HG03135 (cell line): ENCODE results near the gene KCND1.
A peak's percentile ranks its signal among the peaks of the same experiment; 100 is the strongest.

ENCODE experiments used
- ATAC-seq: cut with Tn5 transposase; IDR thresholded peaks from one replicate; pipeline ENCODE4 v1.9.1; 2021; ENCODE audit warnings: mild to moderate bottlenecking, moderate library complexity; ENCODE audit not compliant: unreplicated experiment

Gene KCND1

DNA sequence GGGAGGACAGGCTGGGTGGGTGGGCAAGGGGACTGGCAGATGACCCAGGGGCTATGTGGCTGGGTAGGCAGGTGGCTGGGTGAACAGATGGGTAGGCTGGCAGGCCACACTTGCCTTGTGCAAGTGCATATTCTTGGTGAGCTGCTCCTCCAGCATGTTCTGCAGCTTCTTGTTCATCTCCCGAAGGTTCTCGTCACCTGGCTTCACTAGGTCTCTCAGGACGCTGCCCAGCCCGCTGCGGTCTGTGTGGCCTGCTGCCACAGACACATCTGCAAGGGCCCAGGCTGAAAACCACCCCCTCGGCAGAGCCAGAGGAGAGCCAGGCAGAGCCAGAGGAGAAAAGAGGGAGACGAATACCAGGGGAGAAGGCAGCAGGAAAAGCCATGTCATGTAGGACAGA, 3.4 kb upstream of the KCND1 start:
- no peak for ATAC-seq

GRCh38 chrX:48974574-48974973, 2.9 kb upstream of the KCND1 start:
- ATAC-seq: no peak

- no peak for ATAC-seq
Measured at GRCh38 chrX:48974033-48974432, 2.4 kb upstream of the KCND1 start.

- no peak for ATAC-seq
Measured at GRCh38 chrX:48972220-48973164, 848 bp upstream of the KCND1 start.

- ATAC-seq: no peak
Measured at GRCh38 chrX:48969471-48969870, 2.2 kb downstream of the KCND1 start.

DNA sequence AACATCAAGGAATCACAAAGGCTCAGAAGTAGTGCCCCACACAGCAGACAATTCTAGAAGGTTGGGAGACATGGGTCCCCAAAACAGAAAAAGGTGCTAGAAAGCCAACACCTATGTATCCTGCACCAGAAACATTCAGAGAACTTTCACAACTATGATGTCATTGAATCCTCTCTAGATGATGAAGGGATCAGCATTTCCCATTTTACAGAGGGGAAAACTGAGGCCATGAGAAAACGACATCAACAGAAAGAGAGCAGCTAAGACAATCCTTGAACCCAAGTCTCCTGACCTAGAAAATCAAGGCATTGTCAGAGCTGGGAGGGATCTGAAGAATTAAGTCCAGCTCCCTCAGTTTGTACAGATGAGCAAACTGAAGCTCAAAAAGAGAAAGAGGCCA, 3.3 kb downstream of the KCND1 start:
- ATAC-seq: no peak

GRCh38 chrX:48966796-48967579, 4.7 kb downstream of the KCND1 start:
- ATAC-seq: no peak

GRCh38 chrX:48965959-48966358, 5.7 kb downstream of the KCND1 start:
- no peak for ATAC-seq

DNA sequence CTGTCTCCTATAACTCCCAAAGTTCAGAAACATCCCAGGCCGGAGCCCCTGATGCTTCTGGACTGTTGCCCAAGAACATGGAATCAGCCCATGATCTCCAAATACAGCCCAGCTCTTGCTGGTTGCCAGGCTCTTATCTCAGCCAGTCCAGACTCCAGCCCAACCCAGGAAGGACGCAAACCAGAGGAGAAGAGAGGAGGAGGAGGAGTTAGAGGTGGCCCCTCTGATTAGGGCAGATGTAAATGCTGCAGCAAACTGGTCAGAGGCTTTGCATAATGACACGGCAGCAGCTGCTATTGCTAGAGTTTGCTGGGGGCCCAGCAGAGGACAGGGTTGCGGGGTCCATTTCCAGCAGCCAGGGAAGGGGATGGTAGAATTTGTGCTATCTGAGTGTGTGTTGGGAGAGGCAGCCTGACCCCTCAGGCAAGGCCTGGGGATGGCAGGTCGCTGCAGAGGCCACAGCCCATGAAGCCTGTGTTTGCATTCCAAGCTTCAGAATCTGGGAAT, 10.0 kb downstream of the KCND1 start:
- no peak for ATAC-seq

GRCh38 chrX:48960291-48960690, 11.4 kb downstream of the KCND1 start:
- no peak for ATAC-seq

DNA sequence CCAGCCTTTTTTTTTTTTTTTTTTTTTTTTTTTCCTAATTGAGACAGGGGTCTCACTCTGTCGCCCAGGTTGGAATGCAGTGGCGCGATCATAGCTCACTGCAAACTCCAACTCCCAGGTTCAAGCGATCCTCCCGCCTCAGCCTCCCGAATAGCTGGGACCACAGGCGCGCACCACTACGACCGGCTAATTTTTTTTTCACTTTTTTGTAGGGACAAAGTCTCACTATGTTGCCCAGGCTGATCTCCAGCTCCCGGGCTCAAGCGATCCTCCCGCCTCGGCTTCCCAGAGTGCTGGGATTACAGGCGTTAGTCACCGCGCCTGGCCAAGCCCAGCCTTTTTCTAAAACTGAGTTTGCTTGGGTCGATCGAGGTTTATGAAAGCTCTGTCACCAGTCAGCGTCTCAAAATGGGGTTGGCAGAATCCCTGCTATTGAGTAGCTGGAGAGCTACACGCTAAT, 13.0 kb downstream of the KCND1 start:
- ATAC-seq: no peak

DNA sequence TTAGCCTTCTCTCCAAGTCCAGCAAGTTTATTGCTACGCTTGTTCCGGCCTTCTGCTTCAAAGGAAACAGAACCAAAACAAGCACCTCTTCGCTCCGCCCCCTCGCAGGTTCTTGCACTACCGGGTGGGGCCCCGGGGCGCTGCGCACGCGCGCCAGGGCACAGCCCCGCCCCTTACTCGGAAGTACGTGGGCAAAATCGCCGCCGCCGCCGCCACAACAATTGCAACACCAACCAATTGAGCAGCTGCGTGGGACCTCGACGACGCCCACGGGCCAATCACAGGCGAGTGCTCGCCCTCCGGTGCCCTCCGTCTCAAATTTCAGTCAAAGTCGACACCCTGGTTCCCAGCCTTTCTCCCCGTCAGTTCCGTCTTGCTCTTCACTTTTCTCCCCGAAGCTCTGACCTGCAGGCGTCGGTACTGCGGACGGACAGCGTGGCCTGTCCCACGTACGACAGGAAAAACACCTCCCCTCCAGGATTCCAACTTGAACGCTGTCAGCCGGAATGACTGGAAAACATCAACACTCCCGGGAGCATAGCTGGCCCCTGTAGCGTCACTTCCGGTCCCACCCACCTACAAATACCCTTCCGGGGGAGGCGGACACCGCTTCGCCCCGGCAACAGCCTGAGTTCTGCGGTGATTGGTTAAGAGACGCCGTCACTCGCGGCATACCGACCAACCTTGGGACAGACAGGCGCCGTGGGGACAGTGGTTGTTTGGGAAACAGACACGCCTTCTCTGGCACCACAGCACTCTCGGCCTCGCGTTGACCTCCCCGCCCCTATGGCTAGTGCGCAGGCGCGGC, 13.6 kb downstream of the KCND1 start:
- peak; percentile 77 for ATAC-seq

- peak; percentile 29 for ATAC-seq
Measured at GRCh38 chrX:48957477-48957826, 14.2 kb downstream of the KCND1 start, which contains the start of gene OTUD5. OTUD5 (minus strand) TSS chrX:48957607; CDS start chrX:48957570, 37 bp downstream.

GRCh38 chrX:48956728-48957414, 14.8 kb downstream of the KCND1 start:
- ATAC-seq: peak; percentile 3

GRCh38 chrX:48948589-48948988, 23.1 kb downstream of the KCND1 start:
- ATAC-seq: no peak

DNA sequence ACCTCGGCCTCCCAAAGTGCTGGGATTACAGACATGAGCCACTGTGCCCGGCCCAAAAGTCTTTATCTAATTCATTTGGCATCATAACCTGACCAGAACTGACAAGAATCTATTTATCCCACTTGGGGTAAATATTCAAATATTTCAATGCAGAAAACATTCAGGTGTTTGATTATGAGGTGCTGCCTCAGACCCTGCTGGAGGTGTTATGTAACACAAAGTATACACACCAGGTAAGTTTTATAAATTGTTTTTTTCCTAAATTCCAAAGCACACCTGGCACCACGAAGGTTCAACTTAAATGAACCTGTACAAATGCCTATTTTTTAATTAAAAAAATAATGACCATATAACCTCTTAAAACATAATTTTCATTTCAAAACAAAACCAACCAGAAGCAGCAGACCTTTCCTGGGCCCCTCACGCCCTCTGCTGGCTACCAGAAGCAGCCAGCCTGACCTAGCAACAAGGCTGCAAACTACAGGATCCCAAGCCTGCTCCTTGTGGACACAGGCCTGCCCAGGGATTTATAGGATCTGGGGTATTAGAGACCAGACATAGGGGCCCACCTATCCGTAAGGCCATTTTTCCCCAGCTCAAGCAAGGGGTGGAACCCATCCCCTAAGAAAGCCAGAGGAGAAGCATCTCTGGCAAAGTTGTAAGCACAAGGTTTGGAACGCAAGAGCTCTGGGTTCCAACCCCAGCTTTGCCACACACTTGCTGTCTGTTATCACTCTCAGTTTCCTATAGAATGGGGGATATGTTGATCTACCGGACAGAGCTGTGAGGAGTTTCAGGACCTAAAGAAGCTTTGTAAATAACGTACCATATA, 25.9 kb downstream of the KCND1 start:
- no peak for ATAC-seq

GRCh38 chrX:48942895-48943294, 28.7 kb downstream of the KCND1 start:
- ATAC-seq: no peak

GRCh38 chrX:48940404-48940955, 31.2 kb downstream of the KCND1 start:
- no peak for ATAC-seq
